ENCODE results near the gene EMCN.
A peak's percentile ranks its signal among the peaks of the same experiment; 100 is the strongest.
"Not testable (repeated sequence)": the region's sequence is repeated elsewhere in the genome, so short reads cannot be mapped to it uniquely, and the experiment has no call there.

EMCN gene

GRCh38 chr4:100517864-100518341 is at the start of gene EMCN:
Gene EMCN (minus strand): TSS chr4:100518022. CDS start chr4:100517914, 108 bp downstream.
- peak within 1 kb of the TSS in 12 of 21 experiments; percentile 1 to 62 (median 48) for H3K27ac ChIP-seq
- peak within 1 kb of the TSS in 3 of 7 experiments; percentile 6 to 22 (median 21) for H3K4me3 ChIP-seq

GRCh38 chr4:100566396-100566795 is 48.6 kb upstream of the EMCN start:
- no peak overlapping the region for H3K27ac ChIP-seq
- H3K4me3 ChIP-seq: no peak overlapping the region

GRCh38 chr4:100557306-100557705 is 39.5 kb upstream of the EMCN start:
- no peak overlapping the region for H3K27ac ChIP-seq

GRCh38 chr4:100555611-100556337 is 38.0 kb upstream of the EMCN start:
- Histone ChIP-seq H3K4me3 (no peak overlapping the region), H3K27ac (no peak overlapping the region)

More at GRCh38 chr4:100557306-100557705, 39.5 kb upstream of the EMCN start:
- no peak overlapping the region for H3K4me3 ChIP-seq

GRCh38 chr4:100548200-100548560 is 30.4 kb upstream of the EMCN start:
- H3K4me3 ChIP-seq: no peak overlapping the region
- no peak overlapping the region for H3K27ac ChIP-seq

- Histone ChIP-seq H3K4me3 (no peak overlapping the region), H3K27ac (no peak overlapping the region)
Observed at GRCh38 chr4:100547541-100548199, 29.8 kb upstream of the EMCN start.

GRCh38 chr4:100545427-100545826 is 27.6 kb upstream of the EMCN start:
- Histone ChIP-seq H3K27ac (no peak overlapping the region), H3K4me3 (no peak overlapping the region)

- Histone ChIP-seq H3K27ac (no peak overlapping the region), H3K4me3 (no peak overlapping the region)
Observed at GRCh38 chr4:100540131-100540530, 22.3 kb upstream of the EMCN start.

GRCh38 chr4:100539706-100540105 is 21.9 kb upstream of the EMCN start:
- Histone ChIP-seq H3K4me3 (no peak overlapping the region), H3K27ac (no peak overlapping the region)

GRCh38 chr4:100533741-100534140 is 15.9 kb upstream of the EMCN start:
- Histone ChIP-seq H3K27ac (no peak overlapping the region), H3K4me3 (no peak overlapping the region)

- H3K27ac ChIP-seq, H3K4me3 ChIP-seq: not testable (repeated sequence)
Observed at GRCh38 chr4:100530161-100530560, 12.3 kb upstream of the EMCN start.

GRCh38 chr4:100525686-100526085 is 7.9 kb upstream of the EMCN start:
- H3K27ac ChIP-seq: peak overlapping the region in 3 of 21 experiments; percentile 16 to 45 (median 45)

GRCh38 chr4:100519205-100519604 is 1.4 kb upstream of the EMCN start:
- Histone ChIP-seq H3K27ac (peak overlapping the region in 1 of 21 experiments; percentile 1), H3K4me3 (no peak overlapping the region)

More at GRCh38 chr4:100525686-100526085, 7.9 kb upstream of the EMCN start:
- no peak overlapping the region for H3K4me3 ChIP-seq

GRCh38 chr4:100516225-100516624 is 1.6 kb downstream of the EMCN start:
- peak overlapping the region in 3 of 7 experiments; percentile 5 to 22 (median 21) for H3K4me3 ChIP-seq
- H3K27ac ChIP-seq: peak overlapping the region in 6 of 21 experiments; percentile 13 to 62 (median 45)

GRCh38 chr4:100511896-100512295 is 5.9 kb downstream of the EMCN start:
- H3K4me3 ChIP-seq: no peak overlapping the region
- H3K27ac ChIP-seq: no peak overlapping the region

- H3K4me3 ChIP-seq: no peak overlapping the region
Observed at GRCh38 chr4:100510551-100510950, 7.3 kb downstream of the EMCN start.

GRCh38 chr4:100509386-100509785 is 8.4 kb downstream of the EMCN start:
- Histone ChIP-seq H3K27ac (no peak overlapping the region), H3K4me3 (no peak overlapping the region)

More at GRCh38 chr4:100510551-100510950, 7.3 kb downstream of the EMCN start:
- H3K27ac ChIP-seq: no peak overlapping the region

- H3K27ac ChIP-seq: no peak overlapping the region
- H3K4me3 ChIP-seq: no peak overlapping the region
Observed at GRCh38 chr4:100508691-100509090, 9.1 kb downstream of the EMCN start.

GRCh38 chr4:100504086-100504874 is 13.5 kb downstream of the EMCN start:
- H3K27ac ChIP-seq: no peak overlapping the region
- no peak overlapping the region for H3K4me3 ChIP-seq

- Histone ChIP-seq H3K27ac (no peak overlapping the region), H3K4me3 (no peak overlapping the region)
Observed at GRCh38 chr4:100497791-100498190, 20.0 kb downstream of the EMCN start.
